ENCODE data around the gene EXOSC10. TPM values are rescaled to one million over a fixed set of nuclear protein-coding genes. Genes with fewer than 3 reads are reported as not detected.

The EXOSC10 gene
- total RNA-seq, 2 donors from 2014 or later: 78.5 to 78.9 TPM

- DNase-seq (ENCODE audit: low spot score): no peak
- H3K9me3 ChIP-seq: no peaks in the 10 kb centered on the region
- peak overlapping the region; percentile 78 to 87 for H3K27ac ChIP-seq
- no peaks in the 10 kb centered on the region for H3K27me3 ChIP-seq (replicated peaks; ENCODE audit: insufficient read depth)
- peaks cover 22% of the 10 kb centered on the region for H3K36me3 ChIP-seq
- H3K4me3 ChIP-seq: no peak overlapping the region
- no peak for TF ChIP-seq CTCF (IDR thresholded peaks at IDR 0.05)
- no peak for ATAC-seq (ENCODE audit: insufficient number of reproducible peaks, low FRiP score, low read depth)
- peaks cover 15 to 31% of the 10 kb centered on the region in 2 donors for H3K4me1 ChIP-seq (ENCODE audit: control insufficient read depth in 1 of 2, low read depth in 2 of 2)
Measured at GRCh38 chr1:11143401-11143800, 43.7 kb upstream of the EXOSC10 start.

GRCh38 chr1:11142618-11143391 is 43.1 kb upstream of the EXOSC10 start:
- peak; percentile 61 for ATAC-seq (ENCODE audit: insufficient number of reproducible peaks, low FRiP score, low read depth)
- peaks cover 28% of the 10 kb centered on the region for H3K36me3 ChIP-seq
- no peak overlapping the region for H3K4me3 ChIP-seq
- TF ChIP-seq CTCF (IDR thresholded peaks at IDR 0.05): no peak
- H3K9me3 ChIP-seq: no peaks in the 10 kb centered on the region
- H3K4me1 ChIP-seq (ENCODE audit: control insufficient read depth in 1 of 2, low read depth in 2 of 2): peaks cover 15 to 31% of the 10 kb centered on the region in 2 donors
- peak overlapping the region; percentile 78 to 87 for H3K27ac ChIP-seq
- DNase-seq (ENCODE audit: low spot score): no peak
- no peaks in the 10 kb centered on the region for H3K27me3 ChIP-seq (replicated peaks; ENCODE audit: insufficient read depth)

- Histone ChIP-seq H3K36me3 (peaks cover 22% of the 10 kb centered on the region), H3K9me3 (no peaks in the 10 kb centered on the region), H3K4me1 (ENCODE audit: control insufficient read depth in 1 of 2, low read depth in 2 of 2) (peaks cover 10 to 18% of the 10 kb centered on the region in 2 donors), H3K27ac (no peak overlapping the region), H3K27me3 (replicated peaks; ENCODE audit: insufficient read depth) (no peaks in the 10 kb centered on the region), H3K4me3 (no peak overlapping the region)
- ATAC-seq (ENCODE audit: insufficient number of reproducible peaks, low FRiP score, low read depth) (no peak), DNase-seq (ENCODE audit: low spot score) (no peak)
- TF ChIP-seq CTCF (IDR thresholded peaks at IDR 0.05): no peak
Measured at GRCh38 chr1:11138952-11139351, 39.3 kb upstream of the EXOSC10 start.

- no peak overlapping the region for H3K4me3 ChIP-seq
- no peaks in the 10 kb centered on the region for H3K27me3 ChIP-seq (replicated peaks; ENCODE audit: insufficient read depth)
- DNase-seq (ENCODE audit: low spot score) (no peak), ATAC-seq (ENCODE audit: insufficient number of reproducible peaks, low FRiP score, low read depth) (no peak)
- H3K36me3 ChIP-seq: peaks cover 28% of the 10 kb centered on the region
- TF ChIP-seq CTCF (IDR thresholded peaks at IDR 0.05): no peak
- H3K4me1 ChIP-seq (ENCODE audit: control insufficient read depth in 1 of 2, low read depth in 2 of 2): peaks cover 4 to 9% of the 10 kb centered on the region in 2 donors
- H3K27ac ChIP-seq: no peak overlapping the region
- H3K9me3 ChIP-seq: no peaks in the 10 kb centered on the region
Measured at GRCh38 chr1:11138029-11138428, 38.4 kb upstream of the EXOSC10 start.

GRCh38 chr1:11134898-11135266 is 35.2 kb upstream of the EXOSC10 start:
- peaks cover 50% of the 10 kb centered on the region for H3K36me3 ChIP-seq
- H3K9me3 ChIP-seq: no peaks in the 10 kb centered on the region
- H3K27me3 ChIP-seq (replicated peaks; ENCODE audit: insufficient read depth): no peaks in the 10 kb centered on the region
- DNase-seq (ENCODE audit: low spot score): no peak
- H3K27ac ChIP-seq: no peak overlapping the region
- H3K4me3 ChIP-seq: no peak overlapping the region
- TF ChIP-seq CTCF (IDR thresholded peaks at IDR 0.05): no peak
- no peaks in the 10 kb centered on the region for H3K4me1 ChIP-seq (ENCODE audit: control insufficient read depth in 1 of 2, low read depth in 2 of 2)
- no peak for ATAC-seq (ENCODE audit: insufficient number of reproducible peaks, low FRiP score, low read depth)
